ENCODE measurements around the gene TSPAN5.
"Not testable (repeated sequence)": the region's sequence is repeated elsewhere in the genome, so short reads cannot be mapped to it uniquely, and the experiment has no call there.

The TSPAN5 gene

DNA sequence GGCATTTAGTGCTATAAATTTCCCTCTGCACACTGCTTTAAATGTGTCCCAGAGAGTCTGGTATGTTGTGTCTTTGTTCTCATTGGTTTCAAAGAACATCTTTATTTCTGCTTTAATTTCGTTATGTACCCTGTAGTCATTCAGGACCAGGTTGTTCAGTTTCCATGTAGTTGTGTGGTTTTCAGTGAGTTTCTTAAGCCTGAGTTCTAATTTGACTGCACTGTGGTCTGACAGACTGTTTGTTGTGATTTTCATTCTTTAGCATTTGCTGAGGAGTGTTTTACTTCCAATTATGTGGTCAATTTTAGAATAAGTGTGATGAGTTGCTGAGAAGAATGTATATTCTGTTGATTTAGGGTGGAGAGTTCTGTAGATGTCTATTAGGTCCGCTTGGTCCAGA lies 124.3 kb downstream of the TSPAN5 start:
- H3K27ac ChIP-seq (ENCODE audit: extremely low read depth, low read depth, low read length); H3K4me3 ChIP-seq (ENCODE audit: low read depth, low read length); CTCF ChIA-PET; H3K4me1 ChIP-seq (ENCODE audit: control insufficient read depth, insufficient read depth, low read length); H3K9me3 ChIP-seq (ENCODE audit: control insufficient read depth, insufficient read depth, low read depth, low read length); POLR2A ChIA-PET; H3K36me3 ChIP-seq (ENCODE audit: control insufficient read depth in 2 of 2, insufficient read depth in 1 of 2, low read length in 2 of 2): not testable (repeated sequence)

DNA sequence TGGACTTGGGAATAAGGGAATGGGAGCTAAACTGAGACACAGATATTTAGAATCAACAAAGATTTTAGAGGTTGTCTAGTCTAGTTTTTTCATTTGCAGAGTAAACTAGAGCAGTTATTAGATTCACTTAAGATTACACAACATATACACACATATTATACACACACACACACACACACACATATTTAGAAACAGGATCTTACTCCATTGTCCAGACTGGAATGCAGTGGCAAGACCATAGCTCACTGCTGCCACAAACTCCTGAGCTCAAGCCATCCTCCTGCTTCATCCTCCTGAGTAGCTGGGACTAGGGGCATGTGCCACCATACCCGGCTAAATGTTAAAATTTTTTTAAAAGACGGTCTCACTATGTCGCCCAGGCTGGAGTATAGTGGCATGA lies 127.8 kb downstream of the TSPAN5 start:
- no peaks in the 10 kb centered on the region for H3K4me1 ChIP-seq (ENCODE audit: control insufficient read depth, insufficient read depth, low read length)
- POLR2A ChIA-PET = no interaction called here
- CTCF ChIA-PET = no interaction called here
- H3K9me3 ChIP-seq (ENCODE audit: control insufficient read depth, insufficient read depth, low read depth, low read length) = no peaks in the 10 kb centered on the region
- H3K4me3 ChIP-seq (ENCODE audit: low read depth, low read length) = no peak overlapping the region
- H3K27ac ChIP-seq (ENCODE audit: extremely low read depth, low read depth, low read length) = no peak overlapping the region
- TF ChIP-seq, protein P1, sequence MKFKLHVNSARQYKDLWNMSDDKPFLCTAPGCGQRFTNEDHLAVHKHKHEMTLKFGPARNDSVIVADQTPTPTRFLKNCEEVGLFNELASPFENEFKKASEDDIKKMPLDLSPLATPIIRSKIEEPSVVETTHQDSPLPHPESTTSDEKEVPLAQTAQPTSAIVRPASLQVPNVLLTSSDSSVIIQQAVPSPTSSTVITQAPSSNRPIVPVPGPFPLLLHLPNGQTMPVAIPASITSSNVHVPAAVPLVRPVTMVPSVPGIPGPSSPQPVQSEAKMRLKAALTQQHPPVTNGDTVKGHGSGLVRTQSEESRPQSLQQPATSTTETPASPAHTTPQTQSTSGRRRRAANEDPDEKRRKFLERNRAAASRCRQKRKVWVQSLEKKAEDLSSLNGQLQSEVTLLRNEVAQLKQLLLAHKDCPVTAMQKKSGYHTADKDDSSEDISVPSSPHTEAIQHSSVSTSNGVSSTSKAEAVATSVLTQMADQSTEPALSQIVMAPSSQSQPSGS (tag by site-specific recombination; IDR thresholded peaks at IDR 0.05; ENCODE audit: low read depth) = no peak
- TF ChIP-seq ZNF404 (tag by site-specific recombination; IDR thresholded peaks at IDR 0.05) (no peak), ZNF660 (tag by site-specific recombination; IDR thresholded peaks at IDR 0.05) (no peak), HOXA7 (CRISPR knock-in tag; IDR thresholded peaks at IDR 0.05; ENCODE audit: borderline replicate concordance) (no peak), ZNF19 (tag by site-specific recombination; IDR thresholded peaks at IDR 0.05; ENCODE audit: low read depth) (no peak), ZSCAN23 (tag by site-specific recombination; IDR thresholded peaks at IDR 0.05) (no peak), GLI2 (tag by site-specific recombination; IDR thresholded peaks at IDR 0.05; ENCODE audit: borderline replicate concordance, low read depth) (no peak), ZNF677 (tag by site-specific recombination; IDR thresholded peaks at IDR 0.05) (no peak), SP2 (tag by site-specific recombination; IDR thresholded peaks at IDR 0.05) (no peak), ZNF184 (tag by site-specific recombination; IDR thresholded peaks at IDR 0.05) (no peak), ZNF211 (tag by site-specific recombination; IDR thresholded peaks at IDR 0.05; ENCODE audit: low read depth) (no peak)
- TF ChIP-seq, protein P2, sequence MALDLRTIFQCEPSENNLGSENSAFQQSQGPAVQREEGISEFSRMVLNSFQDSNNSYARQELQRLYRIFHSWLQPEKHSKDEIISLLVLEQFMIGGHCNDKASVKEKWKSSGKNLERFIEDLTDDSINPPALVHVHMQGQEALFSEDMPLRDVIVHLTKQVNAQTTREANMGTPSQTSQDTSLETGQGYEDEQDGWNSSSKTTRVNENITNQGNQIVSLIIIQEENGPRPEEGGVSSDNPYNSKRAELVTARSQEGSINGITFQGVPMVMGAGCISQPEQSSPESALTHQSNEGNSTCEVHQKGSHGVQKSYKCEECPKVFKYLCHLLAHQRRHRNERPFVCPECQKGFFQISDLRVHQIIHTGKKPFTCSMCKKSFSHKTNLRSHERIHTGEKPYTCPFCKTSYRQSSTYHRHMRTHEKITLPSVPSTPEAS (tag by site-specific recombination; IDR thresholded peaks at IDR 0.05) = no peak
- TF ChIP-seq, protein P3, sequence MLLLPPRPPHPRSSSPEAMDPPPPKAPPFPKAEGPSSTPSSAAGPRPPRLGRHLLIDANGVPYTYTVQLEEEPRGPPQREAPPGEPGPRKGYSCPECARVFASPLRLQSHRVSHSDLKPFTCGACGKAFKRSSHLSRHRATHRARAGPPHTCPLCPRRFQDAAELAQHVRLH (tag by site-specific recombination; IDR thresholded peaks at IDR 0.05) = no peak
- TF ChIP-seq, protein P4, sequence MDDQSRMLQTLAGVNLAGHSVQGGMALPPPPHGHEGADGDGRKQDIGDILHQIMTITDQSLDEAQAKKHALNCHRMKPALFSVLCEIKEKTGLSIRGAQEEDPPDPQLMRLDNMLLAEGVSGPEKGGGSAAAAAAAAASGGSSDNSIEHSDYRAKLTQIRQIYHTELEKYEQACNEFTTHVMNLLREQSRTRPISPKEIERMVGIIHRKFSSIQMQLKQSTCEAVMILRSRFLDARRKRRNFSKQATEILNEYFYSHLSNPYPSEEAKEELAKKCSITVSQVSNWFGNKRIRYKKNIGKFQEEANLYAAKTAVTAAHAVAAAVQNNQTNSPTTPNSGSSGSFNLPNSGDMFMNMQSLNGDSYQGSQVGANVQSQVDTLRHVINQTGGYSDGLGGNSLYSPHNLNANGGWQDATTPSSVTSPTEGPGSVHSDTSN (CRISPR knock-in tag; IDR thresholded peaks at IDR 0.05) = no peak
- no peaks in the 10 kb centered on the region for H3K36me3 ChIP-seq (ENCODE audit: control insufficient read depth in 2 of 2, insufficient read depth in 1 of 2, low read length in 2 of 2)

DNA sequence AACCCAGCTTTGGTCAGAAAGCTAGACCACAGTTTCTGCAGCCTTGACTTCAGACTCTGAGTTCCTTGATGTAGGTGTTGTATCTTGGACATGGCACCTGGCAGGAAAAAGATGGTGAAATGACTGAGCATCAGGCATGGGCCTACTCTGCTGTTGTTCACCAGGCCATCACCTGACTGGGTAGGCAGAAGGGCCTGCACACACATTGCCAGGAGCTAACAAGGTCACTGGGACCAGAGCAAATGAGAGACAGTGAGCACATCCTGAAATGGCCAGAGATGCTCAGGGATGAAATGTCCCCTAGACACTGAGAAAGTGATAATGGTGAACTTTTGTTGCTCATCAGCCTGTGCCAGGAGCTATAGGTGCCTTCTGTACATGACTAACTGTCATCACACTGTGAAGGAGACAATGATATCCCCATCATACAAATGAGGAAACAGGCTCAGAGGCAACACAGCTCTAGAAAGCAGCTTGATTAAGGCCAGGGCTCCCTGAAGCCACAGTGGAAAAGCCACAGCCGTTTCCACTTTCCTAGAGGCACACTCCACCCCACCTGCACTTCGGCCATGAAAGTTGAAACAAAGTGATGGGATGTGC lies 128.3 kb downstream of the TSPAN5 start:
- TF ChIP-seq FEZF1 (tag by site-specific recombination; IDR thresholded peaks at IDR 0.05) (no peak), ZNF473 (tag by site-specific recombination; IDR thresholded peaks at IDR 0.05) (no peak), SCRT1 (tag by site-specific recombination; IDR thresholded peaks at IDR 0.05; ENCODE audit: borderline replicate concordance) (no peak), GLI2 (tag by site-specific recombination; IDR thresholded peaks at IDR 0.05; ENCODE audit: borderline replicate concordance, low read depth) (no peak)
- TF ChIP-seq, protein P5, sequence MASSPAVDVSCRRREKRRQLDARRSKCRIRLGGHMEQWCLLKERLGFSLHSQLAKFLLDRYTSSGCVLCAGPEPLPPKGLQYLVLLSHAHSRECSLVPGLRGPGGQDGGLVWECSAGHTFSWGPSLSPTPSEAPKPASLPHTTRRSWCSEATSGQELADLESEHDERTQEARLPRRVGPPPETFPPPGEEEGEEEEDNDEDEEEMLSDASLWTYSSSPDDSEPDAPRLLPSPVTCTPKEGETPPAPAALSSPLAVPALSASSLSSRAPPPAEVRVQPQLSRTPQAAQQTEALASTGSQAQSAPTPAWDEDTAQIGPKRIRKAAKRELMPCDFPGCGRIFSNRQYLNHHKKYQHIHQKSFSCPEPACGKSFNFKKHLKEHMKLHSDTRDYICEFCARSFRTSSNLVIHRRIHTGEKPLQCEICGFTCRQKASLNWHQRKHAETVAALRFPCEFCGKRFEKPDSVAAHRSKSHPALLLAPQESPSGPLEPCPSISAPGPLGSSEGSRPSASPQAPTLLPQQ (tag by site-specific recombination; IDR thresholded peaks at IDR 0.05) = no peak
- TF ChIP-seq, protein P6, sequence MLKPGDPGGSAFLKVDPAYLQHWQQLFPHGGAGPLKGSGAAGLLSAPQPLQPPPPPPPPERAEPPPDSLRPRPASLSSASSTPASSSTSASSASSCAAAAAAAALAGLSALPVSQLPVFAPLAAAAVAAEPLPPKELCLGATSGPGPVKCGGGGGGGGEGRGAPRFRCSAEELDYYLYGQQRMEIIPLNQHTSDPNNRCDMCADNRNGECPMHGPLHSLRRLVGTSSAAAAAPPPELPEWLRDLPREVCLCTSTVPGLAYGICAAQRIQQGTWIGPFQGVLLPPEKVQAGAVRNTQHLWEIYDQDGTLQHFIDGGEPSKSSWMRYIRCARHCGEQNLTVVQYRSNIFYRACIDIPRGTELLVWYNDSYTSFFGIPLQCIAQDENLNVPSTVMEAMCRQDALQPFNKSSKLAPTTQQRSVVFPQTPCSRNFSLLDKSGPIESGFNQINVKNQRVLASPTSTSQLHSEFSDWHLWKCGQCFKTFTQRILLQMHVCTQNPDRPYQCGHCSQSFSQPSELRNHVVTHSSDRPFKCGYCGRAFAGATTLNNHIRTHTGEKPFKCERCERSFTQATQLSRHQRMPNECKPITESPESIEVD (tag by site-specific recombination; IDR thresholded peaks at IDR 0.05) = no peak
- TF ChIP-seq, protein P7, sequence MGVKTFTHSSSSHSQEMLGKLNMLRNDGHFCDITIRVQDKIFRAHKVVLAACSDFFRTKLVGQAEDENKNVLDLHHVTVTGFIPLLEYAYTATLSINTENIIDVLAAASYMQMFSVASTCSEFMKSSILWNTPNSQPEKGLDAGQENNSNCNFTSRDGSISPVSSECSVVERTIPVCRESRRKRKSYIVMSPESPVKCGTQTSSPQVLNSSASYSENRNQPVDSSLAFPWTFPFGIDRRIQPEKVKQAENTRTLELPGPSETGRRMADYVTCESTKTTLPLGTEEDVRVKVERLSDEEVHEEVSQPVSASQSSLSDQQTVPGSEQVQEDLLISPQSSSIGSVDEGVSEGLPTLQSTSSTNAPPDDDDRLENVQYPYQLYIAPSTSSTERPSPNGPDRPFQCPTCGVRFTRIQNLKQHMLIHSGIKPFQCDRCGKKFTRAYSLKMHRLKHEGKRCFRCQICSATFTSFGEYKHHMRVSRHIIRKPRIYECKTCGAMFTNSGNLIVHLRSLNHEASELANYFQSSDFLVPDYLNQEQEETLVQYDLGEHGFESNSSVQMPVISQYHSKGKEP (tag by site-specific recombination; IDR thresholded peaks at IDR 0.05) = no peak
- POLR2A ChIA-PET = no interaction called here
- no peak overlapping the region for H3K4me3 ChIP-seq (ENCODE audit: low read depth, low read length)
- CTCF ChIA-PET = interaction anchor here (0.6 to 0.7 kb wide), 2 partner anchors 434 to 933 kb away, joined by 3 read pairs; no protein-coding TSS in a partner anchor
- H3K4me1 ChIP-seq (ENCODE audit: control insufficient read depth, insufficient read depth, low read length) = no peaks in the 10 kb centered on the region
- H3K27ac ChIP-seq (ENCODE audit: extremely low read depth, low read depth, low read length) = no peak overlapping the region
- no peaks in the 10 kb centered on the region for H3K9me3 ChIP-seq (ENCODE audit: control insufficient read depth, insufficient read depth, low read depth, low read length)
- H3K36me3 ChIP-seq (ENCODE audit: control insufficient read depth in 2 of 2, insufficient read depth in 1 of 2, low read length in 2 of 2) = no peaks in the 10 kb centered on the region

All from HEK293 (cell line).